ENCODE data around the gene CD84.
A peak's percentile ranks its signal among the peaks of the same experiment; 100 is the strongest.

DNA sequence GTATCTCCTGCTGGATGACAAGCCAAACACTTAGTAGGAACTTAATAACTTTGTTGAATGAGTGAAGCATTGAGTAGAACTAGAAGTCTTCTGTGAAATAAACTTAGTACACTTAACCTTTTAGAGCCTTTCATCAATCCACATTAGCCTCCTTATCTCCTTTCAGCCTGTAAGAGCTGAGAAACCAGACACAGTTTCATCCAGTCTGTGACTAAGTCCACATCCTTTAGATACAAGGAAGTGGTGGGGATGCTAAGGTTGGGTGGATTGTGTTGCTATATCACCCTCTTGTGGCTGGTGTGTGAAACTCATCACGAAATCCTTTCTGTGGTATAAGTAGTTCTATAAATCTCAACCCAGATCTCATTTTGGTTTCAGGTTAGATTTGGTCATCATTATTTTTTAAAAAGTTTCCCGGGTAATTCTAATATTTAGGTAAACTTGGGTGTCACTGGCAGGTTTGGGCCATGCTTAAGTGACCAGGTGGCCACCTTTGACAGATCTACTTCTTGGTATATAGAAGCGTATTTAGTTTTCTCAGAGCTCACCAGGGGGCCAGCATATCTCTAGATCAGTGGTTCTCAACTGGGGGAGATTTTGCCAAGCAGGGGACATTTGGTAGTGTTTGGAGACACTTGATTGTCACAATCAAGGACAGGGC lies 27.8 kb upstream of the CD84 start:
- TF ChIP-seq, protein P1, sequence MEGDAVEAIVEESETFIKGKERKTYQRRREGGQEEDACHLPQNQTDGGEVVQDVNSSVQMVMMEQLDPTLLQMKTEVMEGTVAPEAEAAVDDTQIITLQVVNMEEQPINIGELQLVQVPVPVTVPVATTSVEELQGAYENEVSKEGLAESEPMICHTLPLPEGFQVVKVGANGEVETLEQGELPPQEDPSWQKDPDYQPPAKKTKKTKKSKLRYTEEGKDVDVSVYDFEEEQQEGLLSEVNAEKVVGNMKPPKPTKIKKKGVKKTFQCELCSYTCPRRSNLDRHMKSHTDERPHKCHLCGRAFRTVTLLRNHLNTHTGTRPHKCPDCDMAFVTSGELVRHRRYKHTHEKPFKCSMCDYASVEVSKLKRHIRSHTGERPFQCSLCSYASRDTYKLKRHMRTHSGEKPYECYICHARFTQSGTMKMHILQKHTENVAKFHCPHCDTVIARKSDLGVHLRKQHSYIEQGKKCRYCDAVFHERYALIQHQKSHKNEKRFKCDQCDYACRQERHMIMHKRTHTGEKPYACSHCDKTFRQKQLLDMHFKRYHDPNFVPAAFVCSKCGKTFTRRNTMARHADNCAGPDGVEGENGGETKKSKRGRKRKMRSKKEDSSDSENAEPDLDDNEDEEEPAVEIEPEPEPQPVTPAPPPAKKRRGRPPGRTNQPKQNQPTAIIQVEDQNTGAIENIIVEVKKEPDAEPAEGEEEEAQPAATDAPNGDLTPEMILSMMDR (IDR thresholded peaks at IDR 0.05 in 4 of 5, conservative IDR thresholded peaks at IDR 0.05 in 1 of 5) = peak in 3 of 5 experiments; percentile 18 to 45 (median 37)
- TF ChIP-seq POLR2A (IDR thresholded peaks at IDR 0.05) = no peak
